ENCODE measurements around the gene GFAP.

The GFAP gene

DNA sequence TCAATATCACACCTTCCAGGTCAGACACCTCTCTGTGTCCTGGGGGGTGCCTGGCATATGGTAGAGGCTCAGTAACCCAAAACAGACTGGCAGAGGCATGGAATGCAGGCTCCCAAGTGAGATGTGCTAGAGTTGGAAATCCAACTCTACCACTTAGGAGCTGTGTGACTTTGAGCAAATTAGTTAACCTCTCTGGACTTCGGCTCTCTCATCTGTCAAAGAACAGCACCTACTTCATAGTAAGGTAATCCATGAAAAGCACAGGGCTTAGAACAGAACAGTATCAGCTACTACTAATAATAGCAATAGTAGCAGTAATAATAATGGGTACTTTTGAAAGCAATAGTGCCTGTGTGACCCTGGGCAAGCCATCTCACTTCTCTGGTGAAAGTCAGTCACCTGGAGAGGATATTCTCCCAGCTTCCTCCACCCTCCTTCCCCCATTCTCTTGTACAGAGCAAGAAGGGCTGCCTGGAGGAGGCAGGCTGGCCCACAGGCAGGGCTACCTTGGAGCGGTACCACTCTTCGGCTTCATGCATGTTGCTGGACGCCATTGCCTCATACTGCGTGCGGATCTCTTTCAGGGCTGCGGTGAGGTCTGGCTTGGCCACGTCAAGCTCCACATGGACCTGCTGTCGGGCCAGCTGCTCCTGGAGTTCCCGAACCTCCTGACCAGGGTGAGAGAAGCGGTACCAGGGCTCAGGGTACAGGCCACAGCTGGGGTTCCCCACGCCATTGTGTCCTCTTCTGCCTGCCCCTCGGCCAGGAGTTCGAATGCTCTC is 2.3 kb downstream of the GFAP start:
- DNase-seq = peak; percentile 37

DNA sequence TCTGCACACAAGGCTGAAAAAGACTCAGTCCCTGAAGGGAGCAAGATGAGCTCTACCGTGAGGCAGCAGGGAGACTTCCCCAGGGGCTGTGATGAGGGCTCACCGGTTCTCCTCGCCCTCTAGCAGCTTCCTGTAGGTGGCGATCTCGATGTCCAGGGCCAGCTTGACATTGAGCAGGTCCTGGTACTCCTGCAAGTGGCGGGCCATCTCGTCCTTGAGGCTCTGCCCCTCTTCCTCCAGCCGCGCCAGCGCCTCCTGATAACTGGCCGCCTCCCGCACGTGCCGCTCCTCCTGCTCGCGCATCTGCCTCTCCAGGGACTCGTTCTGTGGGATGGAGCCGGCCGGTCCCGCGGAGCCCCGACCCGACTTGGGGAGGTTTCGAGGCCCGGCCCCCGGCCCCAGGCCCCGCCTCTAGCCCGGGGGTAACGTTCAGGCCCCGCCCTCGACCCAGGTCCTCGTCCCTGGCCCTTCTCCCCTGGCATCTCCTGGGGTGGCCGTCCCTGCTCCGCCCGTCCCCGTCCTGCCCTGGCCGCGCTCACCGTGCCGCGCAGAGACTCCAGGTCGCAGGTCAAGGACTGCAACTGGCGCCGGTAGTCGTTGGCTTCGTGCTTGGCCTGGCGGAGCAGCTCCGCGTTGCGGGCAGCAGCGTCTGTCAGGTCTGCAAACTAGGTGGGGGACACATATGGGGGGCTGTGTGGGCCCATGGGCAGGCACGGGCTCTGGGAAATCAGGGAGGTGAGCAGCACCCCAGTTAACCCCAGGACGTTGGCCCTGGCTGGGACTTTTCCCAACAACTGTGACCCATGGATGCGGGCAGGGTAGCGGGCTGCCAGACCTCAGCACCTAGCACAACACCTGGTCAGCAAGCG is 3.9 kb downstream of the GFAP start:
- DNase-seq = peak; percentile 58

DNA sequence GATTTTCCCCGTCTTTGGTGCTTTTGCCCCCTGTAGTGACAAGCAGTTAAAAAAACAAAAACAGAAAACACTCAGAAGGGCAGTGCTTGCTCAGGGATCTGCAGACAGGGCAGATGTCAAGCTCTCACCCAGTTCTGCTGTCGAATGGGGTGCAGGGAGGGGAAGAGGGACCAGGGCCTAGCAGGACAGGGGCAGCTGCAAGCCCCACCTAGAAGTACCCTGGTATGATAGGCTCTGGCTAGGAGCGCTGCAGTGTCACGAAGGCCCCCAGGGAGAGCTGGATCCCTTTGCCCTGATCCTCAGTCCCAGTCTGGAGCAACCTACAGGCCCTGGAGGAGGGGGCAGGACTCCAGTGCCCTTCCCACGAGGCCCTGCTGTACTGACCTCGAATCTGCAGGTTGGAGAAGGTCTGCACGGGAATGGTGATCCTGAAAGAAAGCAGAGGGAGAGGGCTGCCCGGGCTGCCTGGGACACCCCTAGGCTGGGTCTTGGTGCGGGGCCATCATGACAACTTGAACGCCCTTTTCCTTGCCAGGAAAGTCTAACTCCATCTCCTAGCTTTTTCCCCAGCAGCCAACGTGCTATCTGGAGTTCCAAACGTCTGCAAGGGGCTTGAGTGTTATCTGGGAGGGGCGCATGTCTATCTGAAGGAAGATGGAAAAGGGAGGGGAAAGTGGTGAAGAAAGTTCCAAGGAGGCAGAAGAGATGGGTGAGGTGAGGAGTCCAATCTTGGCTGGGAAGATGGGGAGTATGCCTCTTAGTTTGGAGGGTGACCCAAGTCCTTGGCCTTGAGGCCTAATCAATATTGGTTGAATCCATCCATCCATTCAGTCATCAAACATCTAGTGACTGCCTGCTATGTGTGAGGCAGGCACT is 4.8 kb downstream of the GFAP start:
- DNase-seq = no peak

DNA sequence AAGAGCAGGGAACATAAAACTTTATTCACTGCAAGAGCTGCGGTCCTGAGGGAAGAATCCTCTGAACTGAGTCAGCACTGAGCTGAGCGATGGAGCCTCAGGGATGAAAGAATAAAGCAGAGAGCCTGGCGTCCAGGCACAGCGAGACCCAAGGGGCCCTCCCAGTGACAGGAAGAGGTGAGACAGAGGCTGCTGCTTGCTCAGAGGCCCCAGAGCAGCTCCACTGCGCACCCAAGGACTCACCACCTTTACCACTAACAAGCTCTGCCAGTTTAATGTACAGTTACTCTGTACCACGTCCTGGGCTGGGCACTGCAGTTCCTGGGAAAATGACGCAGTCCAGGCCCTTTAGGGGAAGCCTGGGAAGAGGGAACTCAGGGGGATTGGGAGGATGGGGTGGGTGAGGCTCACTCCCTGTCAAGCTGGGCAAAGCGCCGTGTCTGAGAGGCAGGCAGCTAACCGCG is 5.6 kb downstream of the GFAP start:
- DNase-seq = no peak

- no peak for DNase-seq
These were observed 6.5 kb downstream of the GFAP start for GRCh38 chr17:44908761-44909326.

DNA sequence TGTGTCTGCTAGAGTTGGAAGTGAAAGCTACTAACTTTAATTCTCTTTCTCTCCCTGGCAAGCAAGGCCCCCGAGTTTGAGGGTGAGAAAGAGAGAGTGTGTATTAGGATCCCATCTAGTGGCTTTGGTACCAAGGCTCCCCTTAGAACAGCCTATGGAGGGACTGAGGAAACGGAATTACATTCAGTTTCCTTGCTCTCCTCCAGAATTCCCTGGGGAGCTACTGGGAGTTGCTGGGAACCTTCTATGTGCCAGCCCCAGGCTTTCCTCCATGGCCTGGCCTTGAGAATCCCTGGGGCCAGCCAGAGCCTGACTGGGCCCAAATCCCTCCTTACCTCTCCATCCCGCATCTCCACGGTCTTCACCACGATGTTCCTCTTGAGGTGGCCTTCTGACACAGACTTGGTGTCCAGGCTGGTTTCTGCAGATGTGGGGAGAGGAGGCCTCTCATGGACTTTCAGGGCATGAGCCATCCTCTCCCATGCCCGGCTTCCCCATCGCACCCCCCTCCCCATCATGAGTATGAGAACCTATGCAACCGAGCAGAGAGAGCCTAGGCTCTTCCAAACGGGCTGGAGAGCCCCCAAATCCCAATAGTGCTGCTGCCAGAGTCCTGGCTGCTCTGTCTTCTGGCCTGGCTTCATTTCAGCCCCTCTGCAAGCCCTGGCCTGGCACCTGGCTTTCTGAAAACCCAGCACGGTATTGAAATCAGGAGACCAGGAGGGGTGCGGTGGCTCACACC is 7.4 kb downstream of the GFAP start:
- DNase-seq = no peak

GRCh38 chr17:44906763-44907728 is 8.3 kb downstream of the GFAP start:
- DNase-seq = peak; percentile 14

- DNase-seq = no peak
These were observed 9.2 kb downstream of the GFAP start for GRCh38 chr17:44906010-44906646.

GRCh38 chr17:44905006-44906000 is 10.0 kb downstream of the GFAP start:
- DNase-seq = peak; percentile 17

- DNase-seq = peak; percentile 48
These were observed 11.0 kb downstream of the GFAP start for GRCh38 chr17:44904001-44904984.

DNA sequence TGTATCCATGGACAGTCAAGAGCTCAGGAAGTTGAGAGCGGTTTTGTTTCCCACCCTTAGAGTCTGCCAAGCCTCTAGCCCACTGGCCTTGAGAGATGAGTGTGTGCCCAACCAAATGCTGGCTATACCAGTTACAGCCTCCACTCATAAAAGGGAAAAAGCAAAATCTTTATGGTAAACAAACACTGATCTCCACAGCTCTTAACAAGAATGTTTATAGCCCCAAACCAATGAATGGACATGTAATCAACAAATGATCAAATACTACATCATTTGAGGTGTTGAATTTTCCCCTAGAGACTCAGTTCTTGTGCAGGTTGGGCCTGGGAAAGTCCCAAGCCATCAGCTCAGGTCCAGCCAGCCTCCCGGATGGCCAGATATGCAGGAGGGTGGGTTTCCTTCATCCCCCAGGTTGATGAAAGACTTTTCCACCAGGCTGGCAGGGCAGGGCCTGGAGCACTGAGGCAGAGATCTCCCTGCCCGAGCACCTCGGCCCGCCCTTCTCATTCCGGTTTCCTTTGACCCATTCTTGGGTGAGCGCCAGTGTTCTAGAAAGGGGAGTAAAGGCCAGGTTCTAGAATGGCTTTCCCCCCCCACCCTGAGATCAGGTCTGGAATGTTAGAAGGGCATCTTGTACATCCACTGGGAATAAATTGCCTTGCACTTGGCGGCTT is 12.2 kb downstream of the GFAP start:
- DNase-seq = no peak

- DNase-seq = no peak
These were observed 13.1 kb downstream of the GFAP start for GRCh38 chr17:44902135-44902760.

GRCh38 chr17:44901411-44901921 is 13.8 kb downstream of the GFAP start:
- no peak for DNase-seq

DNA sequence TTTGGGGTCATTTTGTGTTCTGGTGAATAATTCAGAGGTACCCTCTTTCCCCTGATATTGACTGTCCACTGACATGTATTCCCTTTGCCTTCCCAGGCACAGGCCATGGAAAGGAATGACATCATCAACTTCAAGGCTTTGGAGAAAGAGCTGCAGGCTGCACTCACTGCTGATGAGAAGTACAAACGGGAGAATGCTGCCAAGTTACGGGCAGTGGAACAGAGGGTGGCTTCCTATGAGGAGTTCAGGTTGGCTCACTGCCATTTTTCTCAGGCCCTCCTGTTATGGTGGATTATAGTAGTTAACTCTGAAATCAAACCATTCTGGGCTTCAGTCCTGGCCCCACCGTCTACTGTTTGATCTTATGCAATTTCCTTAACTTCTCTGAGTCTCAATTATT is 14.4 kb downstream of the GFAP start:
- DNase-seq = peak; percentile 15

- DNase-seq = peak; percentile 96
These were observed 16.1 kb downstream of the GFAP start, which contains the start of gene EFTUD2 for GRCh38 chr17:44899074-44899782. TSS of gene EFTUD2 (minus strand) at chr17:44899445. CDS start at chr17:44894521, 4,924 bp downstream.

DNA sequence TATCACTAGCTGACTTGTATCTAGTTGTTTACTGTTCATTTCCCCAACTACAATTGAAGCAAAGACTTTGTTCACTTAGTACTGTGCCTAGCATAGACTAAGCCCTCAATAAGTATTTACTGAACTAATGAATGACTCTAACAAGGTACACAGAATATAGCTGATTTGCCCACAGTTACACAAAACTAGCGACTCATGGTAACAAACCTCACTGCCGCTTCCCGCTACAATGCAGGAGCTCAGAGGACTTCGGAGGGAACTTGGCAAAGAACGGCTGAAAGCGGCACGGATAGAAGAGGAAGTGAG is 16.6 kb downstream of the GFAP start:
- DNase-seq = no peak

Data from midbrain (tissue), 1 donor.